ENCODE data around the gene PCDHA6. TPM values are rescaled to one million over a fixed set of nuclear protein-coding genes. Genes with fewer than 3 reads are reported as not detected.
"Not testable (repeated sequence)": the region's sequence is repeated elsewhere in the genome, so short reads cannot be mapped to it uniquely, and the experiment has no call there.

PCDHA6 gene
- total RNA-seq, 1 experiment from 2014 or later: 2.4 TPM

GRCh38 chr5:140876541-140877261 is 48.9 kb downstream of the PCDHA6 start:
- H3K36me3 Mint-ChIP-seq; H3K9me3 Mint-ChIP-seq; H3K27me3 Mint-ChIP-seq (ENCODE audit: low read depth); POLR2A ChIA-PET; DNase-seq (ENCODE audit: low spot score); H3K27ac Mint-ChIP-seq; ATAC-seq: not testable (repeated sequence)
- TF ChIP-seq, protein P1, sequence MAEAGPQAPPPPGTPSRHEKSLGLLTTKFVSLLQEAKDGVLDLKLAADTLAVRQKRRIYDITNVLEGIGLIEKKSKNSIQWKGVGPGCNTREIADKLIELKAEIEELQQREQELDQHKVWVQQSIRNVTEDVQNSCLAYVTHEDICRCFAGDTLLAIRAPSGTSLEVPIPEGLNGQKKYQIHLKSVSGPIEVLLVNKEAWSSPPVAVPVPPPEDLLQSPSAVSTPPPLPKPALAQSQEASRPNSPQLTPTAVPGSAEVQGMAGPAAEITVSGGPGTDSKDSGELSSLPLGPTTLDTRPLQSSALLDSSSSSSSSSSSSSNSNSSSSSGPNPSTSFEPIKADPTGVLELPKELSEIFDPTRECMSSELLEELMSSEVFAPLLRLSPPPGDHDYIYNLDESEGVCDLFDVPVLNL (CRISPR knock-in tag; IDR thresholded peaks at IDR 0.05; ENCODE audit: borderline replicate concordance, low read depth): 0 out of 2 replicates have a peak, but pooled peaks have one; percentile 49
- TF ChIP-seq JUN (CRISPR knock-in tag; IDR thresholded peaks at IDR 0.05) (0 out of 2 replicates have a peak, but pooled peaks have one; percentile 30), ESRRA (CRISPR knock-in tag; IDR thresholded peaks at IDR 0.05; ENCODE audit: borderline replicate concordance) (0 out of 2 replicates have a peak, but pooled peaks have one; percentile 44)
- H3K4me3 Mint-ChIP-seq: peak overlapping the region; percentile 99
- peaks cover 32% of the 10 kb centered on the region for H3K4me1 Mint-ChIP-seq
- CTCF ChIA-PET: interaction anchor here (0.8 to 2.6 kb wide), 5 partner anchors 21 to 164 kb away, joined by 3 to 51 read pairs (median 21); partner anchors contain the start of genes PCDHA10, PCDHA2 and PCDHAC1

DNA sequence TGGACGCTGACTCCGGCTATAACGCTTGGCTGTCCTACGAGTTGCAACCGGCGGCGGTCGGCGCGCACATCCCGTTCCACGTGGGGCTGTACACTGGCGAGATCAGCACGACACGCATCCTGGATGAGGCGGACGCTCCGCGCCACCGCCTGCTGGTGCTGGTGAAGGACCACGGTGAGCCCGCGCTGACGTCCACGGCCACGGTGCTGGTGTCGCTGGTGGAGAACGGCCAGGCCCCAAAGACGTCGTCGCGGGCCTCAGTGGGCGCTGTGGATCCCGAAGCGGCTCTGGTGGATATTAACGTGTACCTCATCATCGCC is 49.5 kb downstream of the PCDHA6 start:
- H3K27me3 Mint-ChIP-seq (ENCODE audit: low read depth): no peaks in the 10 kb centered on the region
- POLR2A ChIA-PET: no interaction called here
- no peak for ATAC-seq
- DNase-seq (ENCODE audit: low spot score): no peak
- H3K4me3 Mint-ChIP-seq: no peak overlapping the region
- TF ChIP-seq EMX1 (CRISPR knock-in tag; IDR thresholded peaks at IDR 0.05) (no peak), NR3C1 (CRISPR knock-in tag; conservative IDR thresholded peaks at IDR 0.05; ENCODE audit: low read depth) (no peak), TP53 (CRISPR knock-in tag; IDR thresholded peaks at IDR 0.05) (no peak), SMAD4 (CRISPR knock-in tag; IDR thresholded peaks at IDR 0.05) (no peak), PRRX2 (CRISPR knock-in tag; IDR thresholded peaks at IDR 0.05) (no peak), ZNF317 (CRISPR knock-in tag; IDR thresholded peaks at IDR 0.05; ENCODE audit: borderline replicate concordance, low read depth) (no peak), ZNF671 (CRISPR knock-in tag; IDR thresholded peaks at IDR 0.05) (no peak), NFATC4 (CRISPR knock-in tag; IDR thresholded peaks at IDR 0.05) (no peak), ZMAT4 (CRISPR knock-in tag; IDR thresholded peaks at IDR 0.05) (no peak), ZNF219 (CRISPR knock-in tag; IDR thresholded peaks at IDR 0.05; ENCODE audit: borderline replicate concordance) (no peak), CREM (CRISPR knock-in tag; IDR thresholded peaks at IDR 0.05) (no peak), RORB (CRISPR knock-in tag; IDR thresholded peaks at IDR 0.05) (no peak), NFYB (CRISPR knock-in tag; conservative IDR thresholded peaks at IDR 0.05; ENCODE audit: low read depth) (no peak), NFE2L1 (CRISPR knock-in tag; IDR thresholded peaks at IDR 0.05) (no peak), FOXJ3 (CRISPR knock-in tag; IDR thresholded peaks at IDR 0.05; ENCODE audit: borderline replicate concordance) (no peak)
- TF ChIP-seq, protein P2, sequence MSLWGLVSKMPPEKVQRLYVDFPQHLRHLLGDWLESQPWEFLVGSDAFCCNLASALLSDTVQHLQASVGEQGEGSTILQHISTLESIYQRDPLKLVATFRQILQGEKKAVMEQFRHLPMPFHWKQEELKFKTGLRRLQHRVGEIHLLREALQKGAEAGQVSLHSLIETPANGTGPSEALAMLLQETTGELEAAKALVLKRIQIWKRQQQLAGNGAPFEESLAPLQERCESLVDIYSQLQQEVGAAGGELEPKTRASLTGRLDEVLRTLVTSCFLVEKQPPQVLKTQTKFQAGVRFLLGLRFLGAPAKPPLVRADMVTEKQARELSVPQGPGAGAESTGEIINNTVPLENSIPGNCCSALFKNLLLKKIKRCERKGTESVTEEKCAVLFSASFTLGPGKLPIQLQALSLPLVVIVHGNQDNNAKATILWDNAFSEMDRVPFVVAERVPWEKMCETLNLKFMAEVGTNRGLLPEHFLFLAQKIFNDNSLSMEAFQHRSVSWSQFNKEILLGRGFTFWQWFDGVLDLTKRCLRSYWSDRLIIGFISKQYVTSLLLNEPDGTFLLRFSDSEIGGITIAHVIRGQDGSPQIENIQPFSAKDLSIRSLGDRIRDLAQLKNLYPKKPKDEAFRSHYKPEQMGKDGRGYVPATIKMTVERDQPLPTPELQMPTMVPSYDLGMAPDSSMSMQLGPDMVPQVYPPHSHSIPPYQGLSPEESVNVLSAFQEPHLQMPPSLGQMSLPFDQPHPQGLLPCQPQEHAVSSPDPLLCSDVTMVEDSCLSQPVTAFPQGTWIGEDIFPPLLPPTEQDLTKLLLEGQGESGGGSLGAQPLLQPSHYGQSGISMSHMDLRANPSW (CRISPR knock-in tag; conservative IDR thresholded peaks at IDR 0.05; ENCODE audit: low read depth): no peak
- no peaks in the 10 kb centered on the region for H3K36me3 Mint-ChIP-seq
- CTCF ChIA-PET: interaction anchor here (2.6 kb wide), 1 partner anchor 164 kb away, joined by 51 read pairs; no protein-coding TSS in a partner anchor
- peaks cover 31% of the 10 kb centered on the region for H3K4me1 Mint-ChIP-seq
- no peak overlapping the region for H3K27ac Mint-ChIP-seq
- H3K9me3 Mint-ChIP-seq: no peaks in the 10 kb centered on the region

Other genes starting within 250 kb of the PCDHA6 start
- 0.27 to 0.63 TPM (median 0.53 TPM) in 3 replicates for gene CD14, start 194.8 kb upstream of the PCDHA6 start, total RNA-seq (2021)
- 28.7 to 32.6 TPM (median 32.2 TPM) in 3 replicates for gene TMCO6, start 188.5 kb upstream of the PCDHA6 start, total RNA-seq (2021)
- gene NDUFA2, start 180.3 kb upstream of the PCDHA6 start, total RNA-seq (2021): 74.8 to 81.5 TPM (median 77.7 TPM) in 3 replicates
- gene IK, start 180.1 kb upstream of the PCDHA6 start, total RNA-seq (2021): 58.5 to 69.2 TPM (median 64.5 TPM) in 3 replicates
- gene WDR55, start 163.1 kb upstream of the PCDHA6 start, total RNA-seq (2021): 22.1 to 25.3 TPM (median 23.5 TPM) in 3 replicates
- gene DND1, start 154.4 kb upstream of the PCDHA6 start, total RNA-seq (2021): 2.1 to 3.3 TPM (median 2.9 TPM) in 3 replicates
- gene HARS1, start 136.6 kb upstream of the PCDHA6 start, total RNA-seq (2021): 51.9 to 55.6 TPM (median 52.5 TPM) in 3 replicates
- 26.8 to 28.9 TPM (median 27.7 TPM) in 3 replicates for gene HARS2, start 136.5 kb upstream of the PCDHA6 start, total RNA-seq (2021)
- gene ZMAT2, start 127.5 kb upstream of the PCDHA6 start, total RNA-seq (2021): 50.3 to 57.2 TPM (median 54.7 TPM) in 3 replicates
- 2.2 to 2.7 TPM (median 2.4 TPM) in 3 replicates for gene PCDHA1, start 41.8 kb upstream of the PCDHA6 start, total RNA-seq (2021)
- 2.0 to 2.4 TPM (median 2.1 TPM) in 3 replicates for gene PCDHA2, start 33.1 kb upstream of the PCDHA6 start, total RNA-seq (2021)
- 3.3 to 3.4 TPM (median 3.3 TPM) in 3 replicates for gene PCDHA3, start 26.9 kb upstream of the PCDHA6 start, total RNA-seq (2021)
- 5.4 to 6.3 TPM (median 5.6 TPM) in 3 replicates for gene PCDHA4, start 20.9 kb upstream of the PCDHA6 start, total RNA-seq (2021)
- gene PCDHA5, start 6.3 kb upstream of the PCDHA6 start, total RNA-seq (2021): 0.85 to 0.94 TPM (median 0.90 TPM) in 3 replicates
- gene PCDHA7, start 6.3 kb downstream of the PCDHA6 start, total RNA-seq (2021): 2.3 to 2.7 TPM (median 2.4 TPM) in 3 replicates
- 0.85 to 1.3 TPM (median 1.3 TPM) in 3 replicates for gene PCDHA8, start 13.2 kb downstream of the PCDHA6 start, total RNA-seq (2021)
- gene PCDHA9, start 20.4 kb downstream of the PCDHA6 start, total RNA-seq (2021): 1.1 to 1.5 TPM (median 1.4 TPM) in 3 replicates
- gene PCDHA10, start 27.9 kb downstream of the PCDHA6 start, total RNA-seq (2021): 10.8 to 12.0 TPM (median 11.6 TPM) in 3 replicates
- gene PCDHA11, start 41.0 kb downstream of the PCDHA6 start, total RNA-seq (2021): 5.8 to 8.7 TPM (median 7.9 TPM) in 3 replicates
- gene PCDHA12, start 47.3 kb downstream of the PCDHA6 start, total RNA-seq (2021): 9.6 to 10.7 TPM (median 10.1 TPM) in 3 replicates
- gene PCDHA13, start 54.2 kb downstream of the PCDHA6 start, total RNA-seq (2021): 2.4 to 3.8 TPM (median 3.0 TPM) in 3 replicates
- 8.2 to 8.6 TPM (median 8.4 TPM) in 3 replicates for gene PCDHAC1, start 98.3 kb downstream of the PCDHA6 start, total RNA-seq (2021)
- 6.7 to 11.3 TPM (median 7.9 TPM) in 3 replicates for gene PCDHAC2, start 138.5 kb downstream of the PCDHA6 start, total RNA-seq (2021)
- 0.09 to 0.13 TPM (median 0.11 TPM) in 3 replicates for gene PCDHB1, start 223.4 kb downstream of the PCDHA6 start, total RNA-seq (2021)